GM19328 (cell line): ENCODE results near the gene GJE1.

Source experiments
- ATAC-seq: cut with Tn5 transposase; IDR thresholded peaks from one replicate; pipeline ENCODE4 v1.9.1; 2021; ENCODE audit warnings: mild to moderate bottlenecking, moderate library complexity; ENCODE audit not compliant: unreplicated experiment

GJE1 gene

DNA sequence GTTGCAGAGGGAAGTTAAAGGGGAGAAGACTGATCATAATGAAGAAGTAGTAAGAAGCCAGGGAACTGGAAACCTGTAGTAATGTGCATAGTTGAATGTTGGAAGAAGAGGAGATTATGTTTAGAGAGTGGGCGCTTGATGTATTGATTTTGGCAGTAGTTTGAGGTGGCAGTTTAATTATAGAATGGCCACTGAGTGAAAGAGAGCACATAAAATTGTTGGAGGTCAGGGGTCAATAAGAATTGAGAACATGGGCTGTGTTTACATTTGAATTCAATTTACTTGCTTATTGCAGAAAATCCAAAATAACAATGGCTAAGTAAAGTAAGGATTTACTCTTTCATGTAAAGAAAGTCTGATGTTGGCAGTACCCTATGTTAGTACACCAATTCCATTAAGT, 30.1 kb downstream of the GJE1 start:
- no peak for ATAC-seq

DNA sequence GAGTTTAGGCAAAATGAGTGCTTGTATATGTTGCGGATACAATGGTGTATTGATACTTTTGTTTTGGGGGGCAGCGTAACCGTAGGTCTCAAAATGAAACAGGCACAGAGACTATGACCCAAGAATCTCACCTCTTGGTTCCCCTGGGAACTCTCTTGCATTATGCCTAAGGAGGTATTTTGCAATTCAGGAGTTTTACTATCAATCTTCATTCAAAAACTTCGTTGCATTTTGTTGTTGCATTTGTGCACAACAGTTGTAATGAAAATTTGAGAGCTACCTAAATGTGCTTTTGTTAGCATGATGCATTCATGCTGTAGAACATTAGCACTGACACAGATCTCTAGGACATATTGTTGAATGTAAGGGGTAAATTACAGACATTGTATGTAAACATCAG, 32.5 kb downstream of the GJE1 start:
- ATAC-seq, result no peak

DNA sequence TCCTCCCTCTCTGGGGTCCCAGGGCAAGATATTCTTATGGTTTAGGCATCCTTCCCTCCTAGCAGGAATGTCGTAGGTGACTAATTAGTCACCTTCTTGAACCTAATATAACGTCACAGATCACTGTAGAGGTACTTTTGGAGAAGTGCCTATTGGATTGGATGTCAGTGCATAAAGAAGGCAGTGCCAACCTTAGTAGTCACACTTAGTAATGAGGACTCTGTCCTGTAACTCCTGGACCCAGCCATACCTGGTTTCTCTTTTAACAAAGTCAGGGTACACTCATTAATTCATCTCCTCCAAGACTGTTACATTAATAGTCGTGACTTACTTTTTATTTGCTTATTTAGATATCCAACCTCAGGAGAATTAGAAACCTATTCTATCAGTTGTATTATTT, 34.3 kb downstream of the GJE1 start:
- no peak for ATAC-seq

DNA sequence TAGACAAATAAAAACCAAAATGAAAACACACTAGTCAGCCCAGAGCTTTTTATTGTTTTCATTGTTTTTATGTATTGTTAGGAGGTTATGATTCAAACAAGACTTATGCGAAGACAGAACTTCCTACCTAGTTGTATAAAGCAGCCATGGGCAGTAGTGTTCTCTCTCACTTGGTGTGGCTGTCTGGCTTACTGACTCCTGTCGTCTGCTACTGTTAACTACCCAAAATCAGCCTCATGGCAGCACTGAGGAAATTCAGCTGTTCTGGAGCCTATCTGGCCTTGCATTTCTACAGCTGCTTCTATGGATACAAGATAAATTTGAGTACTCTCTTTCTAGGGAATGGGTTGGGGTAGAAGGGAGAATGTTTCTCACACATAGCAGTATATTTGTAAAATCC, 34.8 kb downstream of the GJE1 start:
- no peak for ATAC-seq

DNA sequence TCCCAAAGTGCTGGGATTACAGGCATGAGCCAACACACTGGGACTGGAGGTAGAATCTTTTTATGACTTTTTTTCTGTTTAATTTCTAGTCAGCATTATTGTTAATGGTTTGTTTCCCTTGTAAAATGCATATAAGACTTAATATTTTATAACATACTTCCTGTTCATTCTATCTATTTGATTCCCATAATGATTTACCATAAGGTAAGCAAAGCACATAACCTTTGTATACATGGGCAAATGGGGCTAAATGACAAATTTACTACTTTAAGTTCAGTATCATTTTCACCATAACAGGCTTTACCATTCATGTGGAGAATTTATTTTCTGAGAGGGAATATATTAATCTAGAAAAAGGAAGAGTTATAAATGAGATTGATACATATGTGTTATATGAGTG, 38.6 kb downstream of the GJE1 start:
- no peak for ATAC-seq

DNA sequence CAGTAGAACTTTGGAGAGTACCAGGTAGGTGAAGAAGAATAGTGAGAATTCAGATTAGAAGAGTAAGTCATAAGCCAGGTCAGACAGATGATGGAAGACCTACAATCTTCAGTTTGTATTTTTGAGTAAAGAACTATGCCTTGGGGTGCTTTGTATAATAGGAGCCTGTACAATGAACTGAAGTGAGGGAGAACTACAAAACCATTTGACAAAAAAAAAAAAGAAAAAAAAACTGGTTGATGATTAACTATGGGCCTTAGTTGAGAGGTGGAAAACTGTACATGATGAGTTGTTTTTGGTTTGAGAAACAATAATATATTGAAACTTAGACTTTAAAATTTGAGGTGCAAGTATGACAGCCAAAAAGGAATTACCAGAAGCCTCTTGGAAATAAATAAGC, 40.0 kb downstream of the GJE1 start:
- ATAC-seq, result no peak

DNA sequence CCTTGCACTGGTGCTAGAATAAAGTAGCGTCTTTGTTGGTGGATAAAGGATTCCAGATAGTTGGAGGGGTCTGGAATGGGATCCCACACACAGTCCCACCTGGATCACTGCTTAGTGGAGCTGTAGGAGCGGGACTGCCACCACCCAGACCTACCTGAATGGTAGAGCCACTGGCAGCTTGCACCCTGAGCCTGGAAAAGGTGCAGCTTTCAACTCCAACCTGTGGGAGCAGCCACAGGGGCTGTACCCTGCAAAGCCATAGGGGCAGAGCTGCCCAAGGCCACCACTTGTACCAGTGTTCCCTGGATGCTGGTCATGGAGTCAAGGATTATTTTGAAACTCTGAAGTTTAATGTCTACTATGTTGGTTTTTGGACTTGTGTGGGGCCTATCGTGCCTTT, 41.3 kb downstream of the GJE1 start:
- no peak for ATAC-seq

DNA sequence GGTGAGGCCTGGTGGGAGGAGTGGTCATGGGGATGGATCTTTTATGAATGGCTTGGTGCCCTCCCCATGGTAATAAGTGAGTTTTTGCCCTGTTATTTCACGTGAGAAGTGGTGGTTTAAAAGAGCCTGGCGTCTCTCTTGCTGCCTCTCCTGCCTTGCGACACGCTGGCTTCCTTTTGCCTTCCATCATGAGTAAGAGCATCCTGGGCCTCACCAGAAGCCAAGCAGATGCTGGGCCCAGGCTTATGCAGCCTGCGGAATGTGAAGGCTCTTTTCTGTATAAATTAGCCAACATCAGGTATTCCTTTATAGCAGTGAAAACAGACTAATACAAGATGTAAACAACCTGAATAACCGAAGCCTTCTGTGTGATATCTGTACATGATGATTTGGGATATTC, 42.0 kb downstream of the GJE1 start:
- no peak for ATAC-seq

DNA sequence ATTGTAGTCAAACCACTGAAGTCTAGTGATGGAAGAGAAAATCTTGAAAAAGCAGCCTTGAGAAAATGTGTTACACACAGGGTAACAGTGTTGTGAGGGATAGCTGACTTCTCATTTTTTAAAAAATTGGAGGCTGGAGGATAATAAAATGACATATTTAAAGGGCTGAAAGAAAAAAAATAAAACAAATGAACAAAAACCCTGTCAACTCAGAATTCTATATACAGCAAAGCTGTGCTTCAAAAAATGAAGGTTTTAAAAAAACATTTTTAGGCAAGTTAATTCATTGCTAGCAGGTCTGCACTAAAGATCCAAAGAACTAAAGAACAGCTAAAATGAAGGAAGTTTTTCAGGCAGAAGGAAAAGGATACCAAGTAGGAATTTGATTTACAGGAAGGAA, 45.4 kb downstream of the GJE1 start:
- ATAC-seq, result no peak

DNA sequence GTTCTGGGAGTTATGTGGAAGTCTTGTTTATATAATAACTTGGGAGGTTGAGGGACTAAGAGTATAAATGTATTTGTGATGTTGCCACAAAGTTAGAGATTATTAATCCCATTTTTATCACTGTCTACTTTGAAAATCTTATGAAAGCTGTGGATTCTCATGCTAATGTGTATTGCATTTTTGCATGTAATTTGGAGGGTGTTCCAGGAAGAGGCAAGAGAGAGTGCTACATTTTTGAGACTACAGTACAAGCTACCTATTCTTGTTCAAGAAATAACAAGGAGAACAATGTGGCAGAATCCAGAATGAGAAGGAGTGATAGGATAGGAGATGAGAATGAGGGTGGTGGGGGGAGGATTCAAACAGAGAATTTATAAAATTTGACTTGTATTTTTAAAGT, 49.3 kb downstream of the GJE1 start:
- ATAC-seq, result no peak

DNA sequence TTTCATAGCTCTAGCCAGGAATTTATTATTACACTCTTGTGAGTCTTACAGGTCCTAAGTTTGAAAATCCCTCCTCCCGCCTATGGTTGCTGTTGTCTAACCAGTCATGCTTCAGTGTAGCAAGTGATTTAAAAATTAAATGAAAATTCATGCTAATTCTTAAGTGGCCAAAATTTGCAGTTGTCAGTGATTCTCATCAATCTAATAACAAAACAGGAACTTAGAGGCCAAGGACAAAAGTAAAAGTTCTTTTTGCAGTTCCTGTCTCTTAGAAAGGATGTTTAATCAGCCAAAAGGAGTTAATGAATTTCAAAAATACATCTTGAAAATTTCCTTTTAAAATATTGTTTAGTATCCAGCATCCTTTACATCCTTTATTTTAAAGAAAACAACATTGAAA, 50.6 kb downstream of the GJE1 start:
- ATAC-seq, result no peak

DNA sequence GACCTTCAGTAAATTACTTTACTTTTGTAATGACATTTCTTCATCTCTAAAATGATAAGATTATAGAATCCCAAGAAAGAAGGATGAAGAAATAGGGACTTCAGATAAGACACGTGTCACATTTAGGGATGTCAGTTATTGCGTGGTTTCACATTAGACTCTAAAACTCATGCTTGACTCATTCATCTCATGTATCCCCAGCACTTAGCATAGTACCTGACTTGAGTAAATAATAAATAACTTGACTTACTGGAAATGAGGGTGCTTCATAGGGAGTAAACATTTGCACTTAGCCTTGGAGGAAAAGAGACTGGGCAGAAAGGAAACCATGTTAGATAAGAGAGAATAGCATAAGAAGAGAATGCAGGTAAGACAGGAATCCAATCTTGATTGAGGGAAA, 51.6 kb downstream of the GJE1 start:
- no peak for ATAC-seq
